H9 (cell line): Measurements from ENCODE around the gene RNF220. TPM values are rescaled to one million over a fixed set of nuclear protein-coding genes. Genes with fewer than 3 reads are reported as not detected.

Source experiments
- DNase-seq: peaks from one replicate; pipeline ENCODE4 v3.0.0-alpha.2; 2017
- H2AFZ ChIP-seq: one replicate; pipeline ENCODE4 v1.6.1; 2013; ENCODE audit warnings: mild to moderate bottlenecking, low read length, control low read depth, moderate library complexity
- H2AK5ac ChIP-seq: 2 replicates; pipeline ENCODE4 v1.6.1; 2013; ENCODE audit warnings: low read length, control low read depth, mixed read lengths; ENCODE audit not compliant: insufficient read length
- H2BK120ac ChIP-seq: one replicate; pipeline ENCODE4 v1.6.1; 2013; ENCODE audit warnings: low read depth, mild to moderate bottlenecking, low read length, control low read depth, inconsistent platforms; ENCODE audit not compliant: poor library complexity, severe bottlenecking
- H2BK12ac ChIP-seq: 2 replicates; pipeline ENCODE4 v1.6.1; 2013; ENCODE audit warnings: low read length, control low read depth, mixed read lengths, low read depth; ENCODE audit not compliant: insufficient read length
- H2BK15ac ChIP-seq: 2 replicates; pipeline ENCODE4 v1.6.1; 2013; ENCODE audit warnings: low read depth, low read length, control low read depth
- H2BK20ac ChIP-seq: one replicate; pipeline ENCODE4 v1.6.1; 2013; ENCODE audit warnings: low read depth, mild to moderate bottlenecking, low read length, control low read depth, inconsistent platforms; ENCODE audit not compliant: poor library complexity, severe bottlenecking
- H2BK5ac ChIP-seq: 2 replicates; pipeline ENCODE4 v1.6.1; 2013; ENCODE audit warnings: low read length, control low read depth, mixed read lengths; ENCODE audit not compliant: insufficient read length
- H3K14ac ChIP-seq: 2 replicates; pipeline ENCODE4 v1.6.1; 2013; ENCODE audit warnings: low read length, control low read depth; ENCODE audit not compliant: insufficient read depth
- H3K18ac ChIP-seq: 2 replicates; pipeline ENCODE4 v1.6.1; 2013; ENCODE audit warnings: low read depth, mild to moderate bottlenecking, mixed read lengths, low read length, control low read depth; ENCODE audit not compliant: insufficient read length
- H3K23ac ChIP-seq: 2 replicates; pipeline ENCODE4 v1.6.1; 2013; ENCODE audit warnings: low read length, control low read depth, mixed read lengths, low read depth; ENCODE audit not compliant: insufficient read length
- H3K23me2 ChIP-seq: 2 replicates; pipeline ENCODE4 v1.6.1; 2013; ENCODE audit warnings: low read depth, mild to moderate bottlenecking, mixed read lengths, low read length, control low read depth; ENCODE audit not compliant: insufficient read length, poor library complexity, severe bottlenecking
- H3K27ac ChIP-seq: 2 replicates; pipeline ENCODE4 v1.5.1; 2013; ENCODE audit warnings: low read length, control low read depth, mixed read lengths, low read depth; ENCODE audit not compliant: insufficient read length
- H3K27me3 ChIP-seq: 2 replicates; pipeline ENCODE4 v1.6.1; 2013; ENCODE audit warnings: low read length, control low read depth, inconsistent platforms; ENCODE audit not compliant: insufficient read depth
- H3K4ac ChIP-seq: 2 replicates; pipeline ENCODE4 v1.6.1; 2013; ENCODE audit warnings: low read depth, mild to moderate bottlenecking, control low read depth, inconsistent platforms, low read length, moderate library complexity
- H3K4me1 ChIP-seq: 2 replicates; pipeline ENCODE4 v1.6.1; 2013; ENCODE audit warnings: low read length, control low read depth, inconsistent platforms; ENCODE audit not compliant: insufficient read depth
- H3K4me2 ChIP-seq: 2 replicates; pipeline ENCODE4 v1.6.1; 2013; ENCODE audit warnings: low read length, control low read depth, mixed read lengths; ENCODE audit not compliant: insufficient read length, insufficient read depth
- H3K56ac ChIP-seq: 2 replicates; pipeline ENCODE4 v1.6.1; 2013; ENCODE audit warnings: low read depth, mild to moderate bottlenecking, mixed read lengths, low read length, control low read depth; ENCODE audit not compliant: insufficient read length
- H3K79me1 ChIP-seq: 2 replicates; pipeline ENCODE4 v1.6.1; 2013; ENCODE audit warnings: low read depth, mild to moderate bottlenecking, moderate library complexity, low read length, control low read depth, inconsistent platforms; ENCODE audit not compliant: insufficient read depth, poor library complexity, severe bottlenecking
- H3K79me2 ChIP-seq: 2 replicates; pipeline ENCODE4 v1.6.1; 2013; ENCODE audit warnings: low read length, control low read depth, inconsistent platforms; ENCODE audit not compliant: insufficient read depth
- H3K9ac ChIP-seq: 2 replicates; pipeline ENCODE4 v1.6.1; 2013; ENCODE audit warnings: low read length, control low read depth, mixed read lengths; ENCODE audit not compliant: insufficient read length; ENCODE audit errors: extremely low read depth
- H3K9me3 ChIP-seq: one replicate; pipeline ENCODE4 v1.6.1; 2013; ENCODE audit warnings: low read depth, low read length, inconsistent platforms; ENCODE audit not compliant: control insufficient read depth
- H3T11ph ChIP-seq: one replicate; pipeline ENCODE4 v1.6.1; 2013; ENCODE audit warnings: mild to moderate bottlenecking, low read length, control low read depth, inconsistent platforms
- H4K20me1 ChIP-seq: one replicate; pipeline ENCODE4 v1.6.1; 2013; ENCODE audit not compliant: control insufficient read depth, insufficient read length, insufficient read depth
- H4K5ac ChIP-seq: 2 replicates; pipeline ENCODE4 v1.6.1; 2013; ENCODE audit warnings: low read depth, mild to moderate bottlenecking, mixed read lengths, low read length, control low read depth; ENCODE audit not compliant: insufficient read length
- H4K8ac ChIP-seq: replicated peaks from 2 replicates; pipeline ENCODE4 v1.6.1; 2013; ENCODE audit warnings: low read length, control low read depth, mixed read lengths, low read depth; ENCODE audit not compliant: insufficient read length
- H4K91ac ChIP-seq: 2 replicates; pipeline ENCODE4 v1.6.1; 2013; ENCODE audit warnings: low read depth, mild to moderate bottlenecking, moderate library complexity, mixed read lengths, low read length, control low read depth; ENCODE audit not compliant: insufficient read length
- H3K27ac Mint-ChIP-seq, 3 experiments: 2 replicates in 2 of 3; 3 replicates in 1 of 3; pipeline ENCODE4 v1.8.0; 2020 to 2021; ENCODE audit warnings: mixed read lengths in 3 of 3, mild to moderate bottlenecking in 1 of 3, moderate library complexity in 1 of 3
- H3K27me3 Mint-ChIP-seq: 2 replicates; pipeline ENCODE4 v1.8.0; 2021; ENCODE audit warnings: low read depth, mild to moderate bottlenecking, moderate library complexity, mixed read lengths
- H3K36me3 Mint-ChIP-seq, 3 experiments: 2 replicates in 2 of 3; 3 replicates in 1 of 3; pipeline ENCODE4 v1.8.0; 2020 to 2021; ENCODE audit warnings: low read depth in 3 of 3, mixed read lengths in 3 of 3; ENCODE audit not compliant: insufficient read depth in 1 of 3
- H3K4me1 Mint-ChIP-seq, 2 experiments: 2 replicates each; pipeline ENCODE4 v1.8.0; 2020; ENCODE audit warnings: mixed read lengths in 2 of 2
- H3K4me3 Mint-ChIP-seq, 2 experiments: 2 replicates in 1 of 2; 3 replicates in 1 of 2; pipeline ENCODE4 v1.8.0; 2020 to 2021; ENCODE audit warnings: mild to moderate bottlenecking in 2 of 2, mixed read lengths in 2 of 2, moderate library complexity in 1 of 2
- H3K9me3 Mint-ChIP-seq, 2 experiments: 2 replicates in 1 of 2; 3 replicates in 1 of 2; pipeline ENCODE4 v1.8.0; 2020; ENCODE audit warnings: mild to moderate bottlenecking in 2 of 2, mixed read lengths in 2 of 2, moderate library complexity in 1 of 2
- WGBS: extraction: QIAGEN DNeasy Blood & Tissue Kit; methylation state at CpG from one replicate; pipeline ENCODE4 v1.1.7; 2013; ENCODE audit warnings: missing lambda C conversion rate, low lambda C conversion rate, mixed read lengths; ENCODE audit not compliant: insufficient read length; ENCODE audit errors: extremely low coverage; 5-methylcytosine and 5-hydroxymethylcytosine counted together
- total RNA-seq: library from RNA; stranded (reverse); gene quantifications from 2 replicates; pipeline ENCODE4 v1.2.1, GENCODE V29; 2021
- TF ChIP-seq, protein P1 (sequence below): fragments of 200-600 bp; sonication (generic); conservative IDR thresholded peaks from 3 replicates; pipeline ENCODE4 v1.8.0; 2021; ENCODE audit warnings: antibody characterized with exemption, mild to moderate bottlenecking

RNF220 gene
- total RNA-seq, 1 experiment from 2014 or later = 109 TPM

DNA sequence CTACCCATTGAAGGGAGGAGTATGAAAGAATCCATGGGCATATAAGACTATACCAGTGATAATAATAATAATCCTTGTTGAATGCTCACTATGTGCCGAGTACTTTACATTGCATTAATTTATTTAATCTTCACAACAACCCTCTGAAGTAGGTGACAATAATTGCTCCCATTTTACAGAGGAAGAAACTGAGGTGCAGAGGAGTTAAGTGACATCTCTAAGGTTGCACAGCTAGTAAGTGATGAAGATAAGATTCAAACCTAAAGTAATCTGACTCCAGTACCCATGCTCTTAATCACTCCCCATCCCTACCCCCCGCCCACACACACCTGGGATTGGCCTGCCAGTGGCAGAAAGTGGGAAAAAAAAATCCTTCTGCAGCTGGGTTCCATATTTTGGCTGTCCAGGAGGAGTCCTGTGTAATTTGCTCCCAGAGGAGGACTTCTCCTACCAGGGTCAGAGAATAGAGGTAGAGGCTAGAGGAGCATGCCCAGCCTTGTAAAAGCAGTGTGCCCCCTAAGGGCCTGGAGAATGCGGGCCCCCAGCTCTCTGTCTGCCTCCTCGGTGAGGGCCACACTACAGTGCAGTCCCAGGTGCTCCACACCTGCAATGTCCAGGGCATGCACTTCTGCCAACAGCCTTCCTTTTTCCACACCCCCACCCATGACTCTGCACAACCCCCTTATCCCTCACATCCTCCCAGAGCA, 211.4 kb downstream of the RNF220 start:
- H2BK20ac ChIP-seq = no peak overlapping the region
- Mint-ChIP-seq H3K27me3 (peaks cover 55% of the 10 kb centered on the region), H3K27ac (no peak overlapping the region), H3K36me3 (peaks cover 0 to 8% (median 0%) of the 10 kb centered on the region in 3 experiments; a peak in 3 of 7 replicates), H3K4me1 (peaks cover 19 to 29% of the 10 kb centered on the region in 2 experiments), H3K4me3 (peak overlapping the region; percentile 66 to 81), H3K9me3 (no peaks in the 10 kb centered on the region)
- H3K4me1 ChIP-seq = no peaks in the 10 kb centered on the region; the same call in 1 of the 2 replicates
- TF ChIP-seq, protein P1, sequence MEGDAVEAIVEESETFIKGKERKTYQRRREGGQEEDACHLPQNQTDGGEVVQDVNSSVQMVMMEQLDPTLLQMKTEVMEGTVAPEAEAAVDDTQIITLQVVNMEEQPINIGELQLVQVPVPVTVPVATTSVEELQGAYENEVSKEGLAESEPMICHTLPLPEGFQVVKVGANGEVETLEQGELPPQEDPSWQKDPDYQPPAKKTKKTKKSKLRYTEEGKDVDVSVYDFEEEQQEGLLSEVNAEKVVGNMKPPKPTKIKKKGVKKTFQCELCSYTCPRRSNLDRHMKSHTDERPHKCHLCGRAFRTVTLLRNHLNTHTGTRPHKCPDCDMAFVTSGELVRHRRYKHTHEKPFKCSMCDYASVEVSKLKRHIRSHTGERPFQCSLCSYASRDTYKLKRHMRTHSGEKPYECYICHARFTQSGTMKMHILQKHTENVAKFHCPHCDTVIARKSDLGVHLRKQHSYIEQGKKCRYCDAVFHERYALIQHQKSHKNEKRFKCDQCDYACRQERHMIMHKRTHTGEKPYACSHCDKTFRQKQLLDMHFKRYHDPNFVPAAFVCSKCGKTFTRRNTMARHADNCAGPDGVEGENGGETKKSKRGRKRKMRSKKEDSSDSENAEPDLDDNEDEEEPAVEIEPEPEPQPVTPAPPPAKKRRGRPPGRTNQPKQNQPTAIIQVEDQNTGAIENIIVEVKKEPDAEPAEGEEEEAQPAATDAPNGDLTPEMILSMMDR = no peak
- no peak overlapping the region for H3K56ac ChIP-seq
- H2BK15ac ChIP-seq = no peak overlapping the region
- H3K9ac ChIP-seq = no peak overlapping the region
- H4K5ac ChIP-seq = no peak overlapping the region
- no peaks in the 10 kb centered on the region for H4K20me1 ChIP-seq
- no peak overlapping the region for H3K4ac ChIP-seq
- H4K91ac ChIP-seq = no peak overlapping the region
- H2AK5ac ChIP-seq = no peak overlapping the region
- H3K9me3 ChIP-seq = no peaks in the 10 kb centered on the region
- H3K23ac ChIP-seq = no peak overlapping the region
- H3K27ac ChIP-seq = no peak overlapping the region
- H3K27me3 ChIP-seq = no peaks in the 10 kb centered on the region; the same call in 1 of the 2 replicates
- H2AFZ ChIP-seq = no peak overlapping the region
- H3K79me2 ChIP-seq = no peaks in the 10 kb centered on the region
- H3T11ph ChIP-seq = no peak overlapping the region
- peaks cover 7% of the 10 kb centered on the region for H3K23me2 ChIP-seq
- H2BK5ac ChIP-seq = no peak overlapping the region
- H3K18ac ChIP-seq = no peak overlapping the region
- no peaks in the 10 kb centered on the region for H3K79me1 ChIP-seq
- no CpG with 5 or more reads among the region's 4 CpGs for WGBS
- H3K14ac ChIP-seq = no peak overlapping the region
- no peak overlapping the region for H2BK12ac ChIP-seq
- no peak for DNase-seq
- no peak overlapping the region for H2BK120ac ChIP-seq
- H4K8ac ChIP-seq = no peak overlapping the region
- peak overlapping the region; percentile 86 for H3K4me2 ChIP-seq
